GM20000 (cell line): ENCODE results near the gene DDB1.

Source experiments
- DNase-seq: peaks from one replicate; pipeline ENCODE4 v3.0.0; 2012; ENCODE audit warnings: low spot score
- TF ChIP-seq, protein P1 (sequence below): IDR thresholded peaks from 2 replicates; pipeline ENCODE4 v1.5.1; 2012; ENCODE audit warnings: mild to moderate bottlenecking, control low read depth; ENCODE audit errors: extremely low read depth, missing control alignments

The DDB1 gene

DNA sequence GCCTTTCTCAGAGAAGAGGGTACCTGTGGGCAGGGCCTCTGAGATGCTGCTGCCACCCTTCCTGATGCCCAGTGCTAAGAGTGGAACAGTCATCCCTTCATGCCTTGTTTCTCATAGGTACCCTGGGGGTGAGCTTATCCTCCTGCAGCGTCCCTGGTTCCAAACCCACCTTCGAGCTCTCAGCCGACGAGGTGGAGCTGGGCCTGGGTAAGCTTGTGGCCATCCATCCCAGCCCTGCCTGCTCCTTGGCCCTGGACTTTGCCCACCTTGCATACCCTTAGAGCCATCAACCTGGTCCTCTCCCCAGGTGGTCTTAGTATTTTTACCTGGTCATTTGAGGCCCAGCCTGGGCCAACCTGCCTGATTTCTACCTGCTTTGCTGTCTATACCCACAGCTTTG lies 8.8 kb upstream of the DDB1 start:
- TF ChIP-seq, protein P1, sequence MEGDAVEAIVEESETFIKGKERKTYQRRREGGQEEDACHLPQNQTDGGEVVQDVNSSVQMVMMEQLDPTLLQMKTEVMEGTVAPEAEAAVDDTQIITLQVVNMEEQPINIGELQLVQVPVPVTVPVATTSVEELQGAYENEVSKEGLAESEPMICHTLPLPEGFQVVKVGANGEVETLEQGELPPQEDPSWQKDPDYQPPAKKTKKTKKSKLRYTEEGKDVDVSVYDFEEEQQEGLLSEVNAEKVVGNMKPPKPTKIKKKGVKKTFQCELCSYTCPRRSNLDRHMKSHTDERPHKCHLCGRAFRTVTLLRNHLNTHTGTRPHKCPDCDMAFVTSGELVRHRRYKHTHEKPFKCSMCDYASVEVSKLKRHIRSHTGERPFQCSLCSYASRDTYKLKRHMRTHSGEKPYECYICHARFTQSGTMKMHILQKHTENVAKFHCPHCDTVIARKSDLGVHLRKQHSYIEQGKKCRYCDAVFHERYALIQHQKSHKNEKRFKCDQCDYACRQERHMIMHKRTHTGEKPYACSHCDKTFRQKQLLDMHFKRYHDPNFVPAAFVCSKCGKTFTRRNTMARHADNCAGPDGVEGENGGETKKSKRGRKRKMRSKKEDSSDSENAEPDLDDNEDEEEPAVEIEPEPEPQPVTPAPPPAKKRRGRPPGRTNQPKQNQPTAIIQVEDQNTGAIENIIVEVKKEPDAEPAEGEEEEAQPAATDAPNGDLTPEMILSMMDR = no peak
- no peak for DNase-seq

DNA sequence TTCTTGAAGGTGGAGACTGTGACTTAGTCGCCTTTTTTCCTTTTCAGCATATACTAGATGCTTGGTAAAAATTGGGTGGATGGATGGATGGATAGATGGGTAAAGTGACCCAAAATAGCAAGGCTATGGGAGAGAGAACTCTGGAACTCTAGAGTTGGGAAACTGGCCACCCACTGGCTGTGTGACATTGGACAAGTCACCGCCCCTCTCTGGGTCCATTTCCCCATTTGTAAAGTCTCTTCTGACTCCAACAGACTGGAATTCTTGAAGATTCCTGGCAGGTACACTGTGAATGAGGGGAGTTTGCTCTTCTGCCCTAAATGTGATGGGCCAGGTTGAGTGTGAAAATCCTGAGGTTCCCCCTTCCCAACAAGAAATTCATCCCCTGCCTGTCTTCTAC lies 8.1 kb upstream of the DDB1 start:
- no peak for DNase-seq
- TF ChIP-seq, protein P1 = no peak

DNA sequence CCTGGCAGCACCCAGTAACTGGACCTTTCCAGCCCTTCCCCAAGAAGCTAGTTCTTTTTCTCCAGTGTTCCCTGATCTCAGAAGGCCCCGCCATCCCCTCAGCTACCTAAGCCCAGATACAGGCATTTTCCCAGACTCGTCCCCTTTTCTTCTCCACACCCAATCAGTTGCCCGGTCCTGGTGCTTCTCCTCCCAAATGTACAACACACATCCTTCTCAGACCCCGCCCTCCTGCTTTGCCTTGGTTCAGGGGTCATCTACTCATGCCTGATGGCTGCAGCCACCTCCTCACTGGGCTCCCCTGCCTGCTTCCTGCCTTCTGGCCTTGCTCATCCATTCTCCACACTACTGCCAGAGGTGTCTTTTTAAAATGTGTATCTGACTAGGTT lies 6.6 kb upstream of the DDB1 start:
- TF ChIP-seq, protein P1 = no peak
- no peak for DNase-seq

DNA sequence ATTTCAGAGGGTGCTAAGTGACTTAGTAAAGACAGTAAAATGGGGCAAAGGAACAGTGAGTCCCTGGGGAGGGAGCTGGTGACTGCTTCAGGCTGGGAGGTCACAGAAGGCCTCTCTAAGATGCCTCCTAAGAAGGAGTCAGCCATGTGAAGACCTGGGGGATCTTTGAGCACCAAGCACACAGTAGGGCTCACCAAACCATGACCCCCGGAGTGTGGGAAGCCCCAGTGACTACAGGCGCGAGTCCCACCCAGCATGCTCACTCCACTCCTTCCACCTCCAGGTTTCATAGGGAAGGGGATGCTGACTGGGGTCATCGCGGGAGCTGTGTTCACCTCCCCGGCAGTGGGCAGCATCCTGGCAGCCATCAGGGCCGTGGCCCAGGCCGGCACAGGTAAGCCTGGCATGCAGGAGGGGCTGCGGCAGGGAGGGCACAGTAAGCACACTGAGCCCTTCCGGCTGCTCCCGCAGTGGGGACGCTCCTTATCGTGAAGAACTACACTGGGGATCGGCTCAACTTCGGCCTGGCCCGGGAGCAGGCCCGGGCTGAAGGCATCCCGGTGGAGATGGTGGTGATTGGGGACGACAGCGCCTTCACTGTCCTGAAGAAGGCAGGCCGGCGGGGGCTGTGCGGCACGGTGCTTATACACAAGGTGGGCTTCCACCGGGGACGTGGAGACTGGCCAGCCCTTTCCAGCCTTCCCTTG lies 6.0 kb upstream of the DDB1 start:
- DNase-seq = no peak
- TF ChIP-seq, protein P1 = no peak

DNA sequence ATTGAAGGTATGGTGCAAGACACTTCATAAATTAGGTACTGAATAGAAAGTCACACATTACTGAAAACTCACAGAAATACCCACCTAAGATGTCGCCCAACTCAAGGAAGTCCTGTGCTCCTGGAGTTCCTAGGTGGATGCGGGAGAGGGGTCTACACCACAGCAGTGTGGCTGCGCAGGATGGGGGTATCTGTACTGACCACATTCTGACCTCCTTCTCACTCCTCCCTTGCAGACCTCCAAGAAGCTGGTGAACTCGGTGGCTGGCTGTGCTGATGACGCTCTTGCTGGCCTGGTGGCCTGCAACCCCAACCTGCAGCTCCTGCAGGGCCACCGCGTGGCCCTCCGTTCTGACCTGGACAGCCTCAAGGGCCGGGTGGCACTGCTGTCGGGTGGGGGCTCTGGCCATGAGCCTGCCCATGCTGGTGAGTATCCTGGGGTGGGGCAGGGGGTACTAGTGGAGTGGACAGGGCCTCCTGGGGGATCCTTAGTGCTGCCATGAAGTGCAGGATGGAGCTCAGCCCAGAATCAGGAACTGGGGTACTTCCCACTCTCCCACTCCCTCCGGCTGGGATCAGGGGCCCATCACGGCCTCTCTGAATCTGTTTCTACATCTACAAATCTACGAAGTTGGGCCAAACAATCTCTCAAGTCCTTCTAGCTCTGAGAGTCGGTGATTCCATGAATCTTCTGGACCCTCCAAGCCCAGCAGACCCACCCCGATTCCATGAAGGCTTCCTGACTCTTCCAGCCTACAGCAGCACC lies 5.0 kb upstream of the DDB1 start:
- TF ChIP-seq, protein P1 = no peak
- no peak for DNase-seq

DNA sequence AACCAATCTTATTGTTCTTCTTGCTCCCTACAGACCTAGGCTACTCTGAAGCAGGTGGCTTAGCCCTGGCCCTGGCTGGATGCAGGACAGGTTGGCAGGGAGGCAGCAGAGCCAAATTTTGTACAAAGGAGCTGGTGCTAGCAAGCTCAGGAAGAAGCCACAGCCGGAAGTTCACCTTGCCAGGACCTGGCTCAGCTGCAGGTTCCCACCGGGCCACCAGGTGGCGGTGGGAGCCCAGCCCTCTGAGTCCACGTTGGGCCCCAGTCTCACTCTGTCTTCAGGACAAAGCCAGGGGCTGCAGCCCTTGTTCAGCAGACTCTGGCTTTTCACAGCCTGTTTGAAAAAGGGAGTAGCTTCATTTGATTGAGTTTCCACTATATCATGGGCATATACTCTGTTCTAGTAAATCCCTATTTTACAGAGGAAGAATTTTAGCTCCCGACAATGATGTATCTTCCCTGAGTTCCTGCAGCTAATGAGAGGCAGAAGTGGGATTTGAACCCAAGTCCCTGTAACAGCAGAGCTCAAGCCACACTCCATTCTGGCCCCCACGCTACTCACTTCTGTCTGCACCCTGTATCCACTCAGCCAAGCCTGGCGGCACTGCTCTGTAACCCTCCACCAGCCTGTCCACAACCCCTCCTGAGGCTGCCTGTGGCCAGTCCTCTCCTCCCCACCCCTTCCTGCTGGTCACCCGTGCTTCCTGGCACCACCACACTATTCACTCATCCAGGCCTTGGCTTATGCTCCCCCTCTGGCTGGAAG lies 3.4 kb upstream of the DDB1 start:
- TF ChIP-seq, protein P1 = peak; percentile 97

DNA sequence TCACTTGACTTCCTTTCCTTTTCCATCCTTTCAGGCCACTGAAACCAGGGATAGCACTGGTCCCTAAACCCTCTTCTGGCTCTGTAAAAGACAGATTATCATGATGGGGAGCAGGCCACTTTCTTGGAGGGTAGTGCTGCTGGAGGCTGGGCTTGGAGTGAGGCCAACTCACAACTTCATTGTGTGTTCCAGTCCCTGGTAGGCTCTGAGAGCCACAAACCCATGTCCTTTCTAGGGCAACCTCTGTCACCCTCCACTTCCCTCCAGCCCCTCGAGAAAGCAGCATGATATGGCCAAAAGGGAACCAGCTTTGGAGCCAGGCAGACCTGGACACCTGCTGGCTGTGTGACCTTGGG lies 2.4 kb upstream of the DDB1 start:
- TF ChIP-seq, protein P1 = no peak

More for the DNA sequence above, 3.4 kb upstream of the DDB1 start:
- peak; percentile 91 for DNase-seq

More for the DNA sequence above, 2.4 kb upstream of the DDB1 start:
- DNase-seq = no peak
